Central memory CD8-positive, alpha-beta T cell (primary cell): ENCODE measurements around the gene AJM1.
"Not testable (repeated sequence)": the region's sequence is repeated elsewhere in the genome, so short reads cannot be mapped to it uniquely, and the experiment has no call there.

Experiments
- ATAC-seq: fragments of 150-1000 bp; cut with Tn5 transposase; replicated peaks from 2 replicates; pipeline ENCODE4 v1.10.0; 2022; ENCODE audit warnings: mild to moderate bottlenecking, moderate FRiP score, moderate number of reproducible peaks; ENCODE audit not compliant: poor library complexity, severe bottlenecking; ENCODE audit errors: extremely low read depth
- DNase-seq, 2 donors: peaks; one replicate each; pipeline ENCODE4 v3.0.0; 2021; ENCODE audit warnings: low spot score in 2 of 2
- H3K27ac Mint-ChIP-seq: one replicate; pipeline ENCODE4 v1.8.0; 2022; ENCODE audit warnings: low read depth, mild to moderate bottlenecking, moderate library complexity, mixed read lengths
- H3K27me3 Mint-ChIP-seq: one replicate; pipeline ENCODE4 v1.8.0; 2022; ENCODE audit warnings: mixed read lengths
- H3K36me3 Mint-ChIP-seq: one replicate; pipeline ENCODE4 v1.8.0; 2022; ENCODE audit warnings: mild to moderate bottlenecking, moderate library complexity, mixed read lengths; ENCODE audit not compliant: insufficient read depth
- H3K4me1 Mint-ChIP-seq: one replicate; pipeline ENCODE4 v1.8.0; 2022; ENCODE audit warnings: mixed read lengths
- H3K4me3 Mint-ChIP-seq: one replicate; pipeline ENCODE4 v1.8.0; 2022; ENCODE audit warnings: mild to moderate bottlenecking, moderate library complexity, mixed read lengths
- H3K9me3 Mint-ChIP-seq: one replicate; pipeline ENCODE4 v1.8.0; 2022; ENCODE audit warnings: mixed read lengths

Gene AJM1

GRCh38 chr9:136839229-136840139 is 2.8 kb upstream of the AJM1 start:
- DNase-seq = no peak
- Mint-ChIP-seq H3K9me3 (no peaks in the 10 kb centered on the region), H3K4me3 (no peak overlapping the region), H3K4me1 (peaks cover 12% of the 10 kb centered on the region), H3K36me3 (peaks cover 19% of the 10 kb centered on the region), H3K27me3 (no peaks in the 10 kb centered on the region), H3K27ac (no peak overlapping the region)
- no peak for ATAC-seq

GRCh38 chr9:136840140-136840876 is 2.0 kb upstream of the AJM1 start:
- no peak overlapping the region for H3K27ac Mint-ChIP-seq

GRCh38 chr9:136840877-136841645 is 1.2 kb upstream of the AJM1 start:
- H3K27ac Mint-ChIP-seq = no peak overlapping the region
- peaks cover 24% of the 10 kb centered on the region for H3K36me3 Mint-ChIP-seq
- no peak overlapping the region for H3K4me3 Mint-ChIP-seq
- peaks cover 12% of the 10 kb centered on the region for H3K4me1 Mint-ChIP-seq
- DNase-seq = no peak
- no peak for ATAC-seq
- no peaks in the 10 kb centered on the region for H3K9me3 Mint-ChIP-seq
- no peaks in the 10 kb centered on the region for H3K27me3 Mint-ChIP-seq

More at GRCh38 chr9:136840140-136840876, 2.0 kb upstream of the AJM1 start:
- Mint-ChIP-seq H3K9me3 (no peaks in the 10 kb centered on the region), H3K4me3 (no peak overlapping the region), H3K27me3 (no peaks in the 10 kb centered on the region), H3K4me1 (peaks cover 12% of the 10 kb centered on the region), H3K36me3 (peaks cover 22% of the 10 kb centered on the region)
- ATAC-seq (no peak), DNase-seq (no peak)

- peaks cover 12% of the 10 kb centered on the region for H3K4me1 Mint-ChIP-seq
- not testable (repeated sequence) for ATAC-seq
- H3K27ac Mint-ChIP-seq = peak overlapping the region; percentile 59
Measured at GRCh38 chr9:136841646-136842379, 465 bp upstream of the AJM1 start.

GRCh38 chr9:136843159-136843800 is 1.0 kb downstream of the AJM1 start:
- H3K9me3 Mint-ChIP-seq, DNase-seq, ATAC-seq, H3K27me3 Mint-ChIP-seq: not testable (repeated sequence)
- Mint-ChIP-seq H3K27ac (peak overlapping the region; percentile 78), H3K36me3 (peaks cover 40% of the 10 kb centered on the region), H3K4me3 (peak overlapping the region; percentile 90), H3K4me1 (peaks cover 22% of the 10 kb centered on the region)

More at GRCh38 chr9:136841646-136842379, 465 bp upstream of the AJM1 start:
- DNase-seq, H3K27me3 Mint-ChIP-seq, H3K9me3 Mint-ChIP-seq: not testable (repeated sequence)
- Mint-ChIP-seq H3K4me3 (peak overlapping the region; percentile 90), H3K36me3 (peaks cover 28% of the 10 kb centered on the region)

GRCh38 chr9:136843801-136844740 is 1.8 kb downstream of the AJM1 start:
- ATAC-seq, H3K9me3 Mint-ChIP-seq, H3K27me3 Mint-ChIP-seq: not testable (repeated sequence)
- peak; percentile 47 to 56 for DNase-seq
- peaks cover 46% of the 10 kb centered on the region for H3K36me3 Mint-ChIP-seq
- H3K4me1 Mint-ChIP-seq = peaks cover 29% of the 10 kb centered on the region
- peak overlapping the region; percentile 90 for H3K4me3 Mint-ChIP-seq
- peak overlapping the region; percentile 78 for H3K27ac Mint-ChIP-seq

GRCh38 chr9:136844761-136845464 is 2.6 kb downstream of the AJM1 start:
- DNase-seq (no peak), ATAC-seq (no peak)
- peaks cover 28% of the 10 kb centered on the region for H3K4me1 Mint-ChIP-seq
- H3K36me3 Mint-ChIP-seq = peaks cover 46% of the 10 kb centered on the region
- H3K9me3 Mint-ChIP-seq = no peaks in the 10 kb centered on the region
- H3K27me3 Mint-ChIP-seq = no peaks in the 10 kb centered on the region
- H3K4me3 Mint-ChIP-seq = peak overlapping the region; percentile 23
- no peak overlapping the region for H3K27ac Mint-ChIP-seq

GRCh38 chr9:136845465-136846260 is 3.4 kb downstream of the AJM1 start:
- H3K4me3 Mint-ChIP-seq = peak overlapping the region; percentile 23
- peaks cover 47% of the 10 kb centered on the region for H3K36me3 Mint-ChIP-seq
- no peaks in the 10 kb centered on the region for H3K27me3 Mint-ChIP-seq
- ATAC-seq (no peak), DNase-seq (no peak)
- peak overlapping the region; percentile 79 for H3K27ac Mint-ChIP-seq
- H3K9me3 Mint-ChIP-seq = no peaks in the 10 kb centered on the region
- H3K4me1 Mint-ChIP-seq = peaks cover 24% of the 10 kb centered on the region

- no peak for DNase-seq
- Mint-ChIP-seq H3K27me3 (no peaks in the 10 kb centered on the region), H3K4me1 (peaks cover 24% of the 10 kb centered on the region), H3K36me3 (peaks cover 48% of the 10 kb centered on the region), H3K27ac (peak overlapping the region; percentile 79), H3K4me3 (peak overlapping the region; percentile 91), H3K9me3 (no peaks in the 10 kb centered on the region)
- ATAC-seq = no peak
Measured at GRCh38 chr9:136846376-136847087, 4.3 kb downstream of the AJM1 start.
